H1 (cell line): ENCODE data around the gene LARGE2. TPM values are rescaled to one million over a fixed set of nuclear protein-coding genes. Genes with fewer than 3 reads are reported as not detected.

Experiments used
- CTCF ChIA-PET: fragments of 300-600 bp; sonication (Branson Sonifier 250); formaldehyde crosslinking; loops from one replicate; lab custom pipeline; 2021; ENCODE audit not compliant: partially characterized antibody; lab: Charles Lee
- POLR2A ChIA-PET: fragments of 300-600 bp; sonication (Branson Sonifier 250); formaldehyde crosslinking; loops from one replicate; lab custom pipeline; 2021; ENCODE audit warnings: inconsistent platforms; ENCODE audit not compliant: partially characterized antibody; lab: Charles Lee
- DNase-seq, 2 experiments: peaks; one replicate each; pipeline versions ENCODE4 v3.0.0 to v3.0.0-alpha.2; 2010 to 2022; ENCODE audit warnings: low spot score in 2 of 2, low read depth in 1 of 2, mixed read lengths in 1 of 2
- FAIRE-seq: peaks from 2 replicates; lab custom pipeline; 2011; peaks lifted over from hg19 to GRCh38; lab: Jason Lieb, UNC
- H2AFZ ChIP-seq: 2 replicates; pipeline ENCODE4 v1.8.1; 2012; ENCODE audit warnings: low read length, inconsistent platforms
- H2AK5ac ChIP-seq: 2 replicates; pipeline ENCODE4 v1.6.1; 2013; ENCODE audit warnings: low read depth, low read length
- H2BK120ac ChIP-seq: replicated peaks from 2 replicates; pipeline ENCODE3; 2013; ENCODE audit warnings: low read depth, low read length, inconsistent platforms
- H2BK12ac ChIP-seq: 2 replicates; pipeline ENCODE4 v1.6.1; 2013; ENCODE audit warnings: low read depth, low read length
- H2BK15ac ChIP-seq: 2 replicates; pipeline ENCODE4 v1.6.1; 2013; ENCODE audit warnings: low read length
- H2BK20ac ChIP-seq: 2 replicates; pipeline ENCODE4 v1.6.1; 2013; ENCODE audit warnings: low read length
- H2BK5ac ChIP-seq: 2 replicates; pipeline ENCODE4 v1.6.1; 2013; ENCODE audit warnings: low read depth, low read length
- H3K14ac ChIP-seq: 2 replicates; pipeline ENCODE4 v1.6.1; 2013; ENCODE audit warnings: inconsistent platforms; ENCODE audit not compliant: insufficient read length
- H3K18ac ChIP-seq: 2 replicates; pipeline ENCODE4 v1.6.1; 2013; ENCODE audit warnings: low read length; ENCODE audit errors: extremely low read depth
- H3K23ac ChIP-seq: 2 replicates; pipeline ENCODE4 v1.6.1; 2013; ENCODE audit warnings: inconsistent platforms; ENCODE audit not compliant: insufficient read length
- H3K23me2 ChIP-seq: 2 replicates; pipeline ENCODE4 v1.6.1; 2013; ENCODE audit warnings: low read depth, low read length
- H3K27ac ChIP-seq: 2 replicates; pipeline ENCODE4 v1.6.1; 2011; ENCODE audit warnings: low read depth, low read length, inconsistent platforms
- H3K27me3 ChIP-seq, 4 experiments: replicated peaks in 1 of 4; 1 replicate in 1 of 4; 2 replicates in 3 of 4; pipeline versions ENCODE4 v1.6.1 to v1.8.1; 2011 to 2013; ENCODE audit warnings: low read length in 3 of 4, mild to moderate bottlenecking in 3 of 4, inconsistent platforms in 2 of 4, mixed read lengths in 2 of 4, moderate library complexity in 1 of 4; ENCODE audit not compliant: control insufficient read depth in 3 of 4, insufficient read depth in 3 of 4; ENCODE audit errors: extremely low read depth in 1 of 4
- H3K36me3 ChIP-seq, 4 experiments: 2 replicates each; pipeline versions ENCODE4 v1.6.1 to v1.8.1; 2011 to 2013; ENCODE audit warnings: mild to moderate bottlenecking in 4 of 4, low read length in 3 of 4, moderate library complexity in 2 of 4, control low read depth in 1 of 4, inconsistent platforms in 1 of 4; ENCODE audit not compliant: insufficient read depth in 4 of 4, control insufficient read depth in 2 of 4
- H3K4ac ChIP-seq: replicated peaks from 2 replicates; pipeline ENCODE3; 2013; ENCODE audit warnings: low read length, low read depth, mixed read lengths, inconsistent platforms; ENCODE audit not compliant: insufficient read length
- H3K4me1 ChIP-seq, 4 experiments: replicated peaks in 1 of 4; 1 replicate in 1 of 4; 2 replicates in 3 of 4; pipeline versions ENCODE4 v1.6.1 to v1.8.1; 2011 to 2013; ENCODE audit warnings: low read length in 3 of 4, inconsistent platforms in 2 of 4, mixed read lengths in 1 of 4; ENCODE audit not compliant: insufficient read depth in 4 of 4, control insufficient read depth in 3 of 4
- H3K4me2 ChIP-seq, 2 experiments: 2 replicates each; pipeline versions ENCODE4 v1.6.1 to v1.8.1; 2011 to 2013; ENCODE audit warnings: low read depth in 2 of 2, low read length in 2 of 2, control low read depth in 1 of 2, inconsistent platforms in 1 of 2, mild to moderate bottlenecking in 1 of 2; ENCODE audit not compliant: insufficient read depth in 1 of 2
- H3K4me3 ChIP-seq, 4 experiments: fragments of 200-600, 300-600 bp in 1 of 4; sonication (generic), shearing (Covaris generic), sonication (Bioruptor Twin) in 1 of 4; 2 replicates each; pipeline versions ENCODE4 v1.5.1 to v1.8.1; 2011 to 2016; ENCODE audit warnings: low read length in 4 of 4, low read depth in 3 of 4, control low read depth in 2 of 4, inconsistent platforms in 2 of 4, mild to moderate bottlenecking in 2 of 4, mixed read lengths in 1 of 4, moderate library complexity in 1 of 4; ENCODE audit not compliant: insufficient read depth in 2 of 4; ENCODE audit errors: extremely low read depth in 1 of 4
- H3K56ac ChIP-seq: replicated peaks from 2 replicates; pipeline ENCODE3; 2013; ENCODE audit warnings: low read depth, mild to moderate bottlenecking, mixed read lengths, low read length, inconsistent platforms; ENCODE audit not compliant: insufficient read length
- H3K79me1 ChIP-seq: 2 replicates; pipeline ENCODE4 v1.6.1; 2013; ENCODE audit warnings: low read depth, low read length, control low read depth
- H3K79me2 ChIP-seq, 2 experiments: 2 replicates each; pipeline versions ENCODE4 v1.6.1 to v1.8.1; 2012 to 2013; ENCODE audit warnings: low read length in 2 of 2, mild to moderate bottlenecking in 2 of 2, inconsistent platforms in 1 of 2; ENCODE audit not compliant: insufficient read depth in 2 of 2, control insufficient read depth in 1 of 2
- H3K9ac ChIP-seq, 4 experiments: replicated peaks in 1 of 4; 1 replicate in 1 of 4; 2 replicates in 3 of 4; pipeline versions ENCODE4 v1.6.1 to v1.8.1; 2011 to 2013; ENCODE audit warnings: low read depth in 3 of 4, low read length in 3 of 4, control low read depth in 2 of 4, mild to moderate bottlenecking in 2 of 4, moderate library complexity in 2 of 4, inconsistent platforms in 1 of 4; ENCODE audit errors: extremely low read depth in 1 of 4
- H3K9me3 ChIP-seq, 2 experiments: 2 replicates each; pipeline versions ENCODE4 v1.6.1 to v1.8.1; 2012 to 2013; ENCODE audit warnings: mild to moderate bottlenecking in 2 of 2, moderate library complexity in 2 of 2, control low read depth in 1 of 2, inconsistent platforms in 1 of 2, low read depth in 1 of 2, low read length in 1 of 2, mixed read lengths in 1 of 2; ENCODE audit not compliant: insufficient read depth in 2 of 2
- H4K20me1 ChIP-seq, 2 experiments: replicated peaks in 1 of 2; 2 replicates each; pipeline versions ENCODE3 to v1.8.1; 2011 to 2013; ENCODE audit warnings: inconsistent platforms in 2 of 2, low read length in 2 of 2, mild to moderate bottlenecking in 1 of 2; ENCODE audit not compliant: insufficient read depth in 2 of 2, control insufficient read depth in 1 of 2
- H4K5ac ChIP-seq: 2 replicates; pipeline ENCODE4 v1.6.1; 2013; ENCODE audit warnings: low read length, low read depth, mixed read lengths, inconsistent platforms; ENCODE audit not compliant: insufficient read length
- H4K8ac ChIP-seq: 2 replicates; pipeline ENCODE4 v1.8.0; 2013; ENCODE audit warnings: mild to moderate bottlenecking, moderate library complexity, low read length, inconsistent platforms; ENCODE audit not compliant: insufficient read depth; ENCODE audit errors: extremely low read depth
- H4K91ac ChIP-seq: replicated peaks from 2 replicates; pipeline ENCODE3; 2013; ENCODE audit warnings: low read length, mixed read lengths, inconsistent platforms; ENCODE audit not compliant: insufficient read length
- CHD2 ChIP-seq: IDR thresholded peaks from 2 replicates; pipeline ENCODE4 v1.6.1; 2012; ENCODE audit warnings: low read length, improper control_type of control experiment
- KDM5A ChIP-seq: fragments of 200-600 bp; IDR thresholded peaks from 2 replicates; pipeline ENCODE4 v1.7.1; 2012; ENCODE audit warnings: mild to moderate bottlenecking, low read length, inconsistent platforms, mixed read lengths
- MAFK ChIP-seq: IDR thresholded peaks from 2 replicates; pipeline ENCODE4 v1.6.1; 2012; ENCODE audit warnings: low read depth, mild to moderate bottlenecking, improper control_type of control experiment, low read length
- NANOG ChIP-seq: IDR thresholded peaks from 2 replicates; pipeline ENCODE4 v1.6.1; 2011; ENCODE audit warnings: low read length, low read depth, mild to moderate bottlenecking, inconsistent platforms; ENCODE audit not compliant: insufficient read depth, poor library complexity, severe bottlenecking
- RXRA ChIP-seq: IDR thresholded peaks from 2 replicates; pipeline ENCODE4 v1.6.1; 2011; ENCODE audit warnings: low read depth, mild to moderate bottlenecking, low read length, moderate library complexity; ENCODE audit not compliant: insufficient read depth
- SIN3A ChIP-seq, 2 experiments: IDR thresholded peaks in 1 of 2; conservative IDR thresholded peaks in 1 of 2; 2 replicates each; pipeline ENCODE4 v1.6.1; 2011 to 2012; ENCODE audit warnings: low read length in 2 of 2, improper control_type of control experiment in 1 of 2, low read depth in 1 of 2, mild to moderate bottlenecking in 1 of 2
- SIRT6 ChIP-seq: IDR thresholded peaks from one replicate; pipeline ENCODE4 v1.7.1; 2012; ENCODE audit warnings: low read length, inconsistent platforms
- SP2 ChIP-seq: IDR thresholded peaks from 2 replicates; pipeline ENCODE4 v1.6.1; 2012; ENCODE audit warnings: mild to moderate bottlenecking, low read length, inconsistent platforms
- SRF ChIP-seq: IDR thresholded peaks from 2 replicates; pipeline ENCODE4 v1.6.1; 2011; ENCODE audit warnings: mild to moderate bottlenecking, low read depth, low read length, moderate library complexity
- SUZ12 ChIP-seq: fragments of 200-600 bp; sonication (generic); IDR thresholded peaks from 2 replicates; pipeline ENCODE4 v1.6.1; 2012; ENCODE audit warnings: mild to moderate bottlenecking, inconsistent platforms, low read length, moderate library complexity, mixed read lengths
- TAF7 ChIP-seq: optimal IDR thresholded peaks from 2 replicates; pipeline ENCODE3; 2011; ENCODE audit warnings: low read depth, mild to moderate bottlenecking, inconsistent platforms, low read length, moderate library complexity, borderline replicate concordance
- TBP ChIP-seq: IDR thresholded peaks from 2 replicates; pipeline ENCODE4 v1.6.1; 2011; ENCODE audit warnings: low read depth, low read length, improper control_type of control experiment
- TCF12 ChIP-seq: IDR thresholded peaks from 2 replicates; pipeline ENCODE4 v1.6.1; 2011; ENCODE audit warnings: low read depth, mild to moderate bottlenecking, low read length
- WGBS, 2 experiments: shearing (Covaris generic) in 1 of 2; methylation state at CpG; one replicate each; pipeline versions ENCODE4 v1.1.6 to v1.1.7; 2013 to 2015; ENCODE audit warnings: low lambda C conversion rate in 2 of 2, mixed read lengths in 2 of 2, inconsistent platforms in 1 of 2, low coverage in 1 of 2, missing lambda C conversion rate in 1 of 2; ENCODE audit not compliant: insufficient replicate concordance in 2 of 2, insufficient coverage in 1 of 2, insufficient read length in 1 of 2; ENCODE audit errors: extremely low coverage in 1 of 2, missing lambda C conversion rate in 1 of 2; 5-methylcytosine and 5-hydroxymethylcytosine counted together
- polyA plus RNA-seq, 7 experiments: library from polyadenylated mRNA; depleted of rRNA in 3 of 7; stranded (reverse) in 5 of 7; unstranded in 2 of 7; fragments of >200 nt in 5 of 7; fragments of 200-250 nt in 2 of 7; gene quantifications; 1 replicate in 5 of 7; 2 replicates in 1 of 7; 4 replicates in 1 of 7; pipeline versions ENCODE4 v1.2.1 to v1.2.3, GENCODE V29; 2011 to 2013; ENCODE audit warnings: missing spikeins in 2 of 7, mixed read lengths in 2 of 7
- total RNA-seq: library from RNA; stranded (reverse); fragmentation: NEBNext Ultra II Directional; extraction: Animal tissue kit (Norgen Biotek cat#: 25700); gene quantifications from 2 replicates; pipeline ENCODE4 v1.2.1, GENCODE V29; 2021

The LARGE2 gene
- total and polyA plus RNA-seq, 2 of the 8 experiments (the other 6 are each of a cell fraction or from before 2014, with no cell fraction given): 111 to 137 TPM

GRCh38 chr11:45933846-45934579 lies 11.6 kb downstream of the LARGE2 start:
- no peak overlapping the region for H3K4me2 ChIP-seq
- H2BK15ac ChIP-seq: no peak overlapping the region
- no peak overlapping the region for H2BK12ac ChIP-seq
- no peak overlapping the region for H4K91ac ChIP-seq
- peaks cover 0 to 5% (median 0%) of the 10 kb centered on the region in 4 experiments; a peak in 1 of 7 replicates for H3K4me1 ChIP-seq
- ChIA-PET CTCF (interaction anchor here (0.9 to 2.4 kb wide), 2 partner anchors 31 to 72 kb away, joined by 3 to 8 read pairs; no protein-coding TSS in a partner anchor), POLR2A (interaction anchor here (0.7 to 13.6 kb wide), 3 partner anchors 10 to 72 kb away, joined by 3 to 115 read pairs (median 3); partner anchors contain the start of gene LARGE2)
- H3K14ac ChIP-seq: no peak overlapping the region
- H3K36me3 ChIP-seq: peaks cover 9 to 26% (median 14%) of the 10 kb centered on the region in 4 experiments; a peak in 7 of 8 replicates
- H3K18ac ChIP-seq: no peak overlapping the region
- no peak overlapping the region for H3K27ac ChIP-seq
- no peak for FAIRE-seq
- no peak overlapping the region for H3K56ac ChIP-seq
- H3K9me3 ChIP-seq: no peaks in the 10 kb centered on the region
- no peaks in the 10 kb centered on the region for H3K79me2 ChIP-seq
- DNase-seq: no peak
- H3K23ac ChIP-seq: no peak overlapping the region
- no peak overlapping the region for H2AFZ ChIP-seq
- H4K8ac ChIP-seq: no peak overlapping the region
- no peak overlapping the region for H2AK5ac ChIP-seq
- H2BK5ac ChIP-seq: no peak overlapping the region
- WGBS, 2 experiments: 95% methylated on average over 19 of the region's 21 CpGs; no CpG with 5 or more reads in 1 of the 2 experiments
- no peaks in the 10 kb centered on the region for H3K23me2 ChIP-seq
- H3K9ac ChIP-seq: no peak overlapping the region; a peak in 1 of 7 replicates
- no peak overlapping the region for H3K4ac ChIP-seq
- no peak overlapping the region for H2BK120ac ChIP-seq
- no peak overlapping the region for H3K4me3 ChIP-seq
- no peak overlapping the region for H4K5ac ChIP-seq
- H4K20me1 ChIP-seq: peaks cover 0 to 2% of the 10 kb centered on the region in 2 experiments
- no peaks in the 10 kb centered on the region for H3K27me3 ChIP-seq
- H2BK20ac ChIP-seq: no peak overlapping the region
- no peaks in the 10 kb centered on the region; the same call in 1 of the 2 replicates for H3K79me1 ChIP-seq
- TF ChIP-seq SUZ12 (no peak), SIN3A (conservative IDR thresholded peaks at IDR 0.05 in 1 of 2, IDR thresholded peaks at IDR 0.05 in 1 of 2; ENCODE audit: low read depth in 1 of 2, low read length in 2 of 2) (no peak), RXRA (no peak), SP2 (no peak), KDM5A (no peak), SIRT6 (no peak), TBP (no peak), MAFK (no peak), TCF12 (no peak), TAF7 (no peak), SRF (no peak), CHD2 (no peak), NANOG (no peak)
